WERI-Rb-1 (cell line): Measurements from ENCODE around the gene C7orf57.

Source experiments
- DNase-seq: peaks from one replicate; pipeline ENCODE4 v3.0.0-alpha.2; 2020
- H3K27ac ChIP-seq: fragments of 250-450 bp; sonication (Bioruptor Pico); 2 replicates; pipeline ENCODE4 v1.5.1; 2020; ENCODE audit warnings: mild to moderate bottlenecking, moderate library complexity
- H3K27me3 ChIP-seq: fragments of 250-450 bp; sonication (Bioruptor Pico); 2 replicates; pipeline ENCODE4 v1.5.1; 2021; ENCODE audit warnings: mild to moderate bottlenecking, low read depth, moderate library complexity; ENCODE audit not compliant: insufficient read depth, severe bottlenecking
- H3K36me3 ChIP-seq: fragments of 250-450 bp; sonication (Bioruptor Pico); 2 replicates; pipeline ENCODE4 v1.5.1; 2020; ENCODE audit warnings: mild to moderate bottlenecking, moderate library complexity
- H3K4me3 ChIP-seq: 2 replicates; pipeline ENCODE4 v1.5.1; 2011; ENCODE audit warnings: low read depth, mild to moderate bottlenecking, control low read depth, low read length
- H3K9me3 ChIP-seq: fragments of 250-450 bp; sonication (Bioruptor Pico); 2 replicates; pipeline ENCODE4 v1.5.1; 2021; ENCODE audit warnings: mild to moderate bottlenecking, moderate library complexity; ENCODE audit not compliant: severe bottlenecking
- TF ChIP-seq, protein P1 (sequence below): IDR thresholded peaks from 2 replicates; pipeline ENCODE4 v1.5.1; 2011; ENCODE audit warnings: low read depth, mild to moderate bottlenecking, control low read depth, inconsistent platforms, low read length

Gene C7orf57

GRCh38 chr7:48094861-48095293, 59.5 kb downstream of the C7orf57 start:
- Histone ChIP-seq H3K27me3 (no peaks in the 10 kb centered on the region), H3K27ac (no peak overlapping the region), H3K36me3 (peaks cover 3% of the 10 kb centered on the region), H3K9me3 (no peaks in the 10 kb centered on the region), H3K4me3 (no peak overlapping the region)
- TF ChIP-seq, protein P1, sequence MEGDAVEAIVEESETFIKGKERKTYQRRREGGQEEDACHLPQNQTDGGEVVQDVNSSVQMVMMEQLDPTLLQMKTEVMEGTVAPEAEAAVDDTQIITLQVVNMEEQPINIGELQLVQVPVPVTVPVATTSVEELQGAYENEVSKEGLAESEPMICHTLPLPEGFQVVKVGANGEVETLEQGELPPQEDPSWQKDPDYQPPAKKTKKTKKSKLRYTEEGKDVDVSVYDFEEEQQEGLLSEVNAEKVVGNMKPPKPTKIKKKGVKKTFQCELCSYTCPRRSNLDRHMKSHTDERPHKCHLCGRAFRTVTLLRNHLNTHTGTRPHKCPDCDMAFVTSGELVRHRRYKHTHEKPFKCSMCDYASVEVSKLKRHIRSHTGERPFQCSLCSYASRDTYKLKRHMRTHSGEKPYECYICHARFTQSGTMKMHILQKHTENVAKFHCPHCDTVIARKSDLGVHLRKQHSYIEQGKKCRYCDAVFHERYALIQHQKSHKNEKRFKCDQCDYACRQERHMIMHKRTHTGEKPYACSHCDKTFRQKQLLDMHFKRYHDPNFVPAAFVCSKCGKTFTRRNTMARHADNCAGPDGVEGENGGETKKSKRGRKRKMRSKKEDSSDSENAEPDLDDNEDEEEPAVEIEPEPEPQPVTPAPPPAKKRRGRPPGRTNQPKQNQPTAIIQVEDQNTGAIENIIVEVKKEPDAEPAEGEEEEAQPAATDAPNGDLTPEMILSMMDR: no peak
- DNase-seq: no peak

DNA sequence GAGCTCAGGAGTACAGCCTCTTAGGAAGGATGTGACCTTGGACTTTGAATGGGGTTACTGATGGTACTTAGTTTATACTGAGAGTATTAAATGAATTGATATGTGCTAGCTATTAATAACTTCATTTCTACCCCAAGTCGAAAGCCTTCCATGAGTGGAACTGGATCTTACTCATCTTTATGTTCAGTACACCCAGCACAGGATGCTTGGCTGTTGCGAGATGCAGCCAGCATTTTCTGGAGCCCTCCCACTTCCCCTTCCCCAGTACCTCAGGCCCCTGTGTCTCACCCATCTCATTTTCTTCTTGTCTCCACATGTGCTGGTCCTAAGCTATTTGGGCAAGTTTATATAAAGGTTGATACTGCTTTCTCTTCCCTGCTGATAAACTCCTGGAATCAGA, 60.9 kb downstream of the C7orf57 start:
- no peaks in the 10 kb centered on the region for H3K9me3 ChIP-seq
- no peak overlapping the region for H3K27ac ChIP-seq
- H3K27me3 ChIP-seq: no peaks in the 10 kb centered on the region
- no peak for DNase-seq
- TF ChIP-seq, protein P1: no peak
- H3K36me3 ChIP-seq: no peaks in the 10 kb centered on the region; the same call in 1 of the 2 replicates
- H3K4me3 ChIP-seq: no peak overlapping the region

- TF ChIP-seq, protein P1: no peak
- Histone ChIP-seq H3K4me3 (no peak overlapping the region), H3K36me3 (peaks cover 7% of the 10 kb centered on the region), H3K27me3 (no peaks in the 10 kb centered on the region), H3K9me3 (no peaks in the 10 kb centered on the region), H3K27ac (no peak overlapping the region)
- DNase-seq: no peak
Measured at GRCh38 chr7:48097521-48098231, 62.3 kb downstream of the C7orf57 start.

- no peak for DNase-seq
- TF ChIP-seq, protein P1: no peak
- Histone ChIP-seq H3K4me3 (no peak overlapping the region), H3K27ac (no peak overlapping the region), H3K9me3 (no peaks in the 10 kb centered on the region), H3K36me3 (peaks cover 16% of the 10 kb centered on the region), H3K27me3 (no peaks in the 10 kb centered on the region)
Measured at GRCh38 chr7:48098846-48099245, 63.5 kb downstream of the C7orf57 start.

DNA sequence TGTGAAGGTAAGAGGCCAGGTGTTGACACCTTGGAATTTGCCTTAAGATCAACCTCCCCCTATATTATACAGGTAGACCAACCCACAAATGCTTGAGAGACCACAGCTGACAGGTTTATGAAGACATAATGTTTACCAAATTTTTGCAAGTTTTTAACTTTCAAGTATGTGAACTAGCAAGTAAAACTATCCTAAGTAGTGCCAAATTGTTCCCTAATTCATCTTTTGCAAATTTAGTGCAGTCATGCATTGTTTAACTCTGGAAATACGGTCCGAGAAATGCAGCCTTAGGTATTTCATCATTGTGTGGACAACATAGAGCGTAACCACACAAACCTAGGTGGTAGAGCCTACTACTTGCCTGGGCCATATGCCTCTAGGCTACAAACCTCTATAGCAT, 64.4 kb downstream of the C7orf57 start:
- Histone ChIP-seq H3K27me3 (no peaks in the 10 kb centered on the region), H3K36me3 (peaks cover 20% of the 10 kb centered on the region), H3K4me3 (no peak overlapping the region), H3K27ac (no peak overlapping the region), H3K9me3 (no peaks in the 10 kb centered on the region)
- DNase-seq: no peak
- TF ChIP-seq, protein P1: no peak

GRCh38 chr7:48101352-48101751, 66.0 kb downstream of the C7orf57 start:
- Histone ChIP-seq H3K36me3 (peaks cover 20% of the 10 kb centered on the region), H3K9me3 (no peaks in the 10 kb centered on the region), H3K27me3 (no peaks in the 10 kb centered on the region), H3K27ac (no peak overlapping the region), H3K4me3 (no peak overlapping the region)
- no peak for DNase-seq
- TF ChIP-seq, protein P1: no peak
